Nephron (organoid): Measurements from ENCODE around the gene ARL5C.
A peak's percentile ranks its signal among the peaks of the same experiment; 100 is the strongest.

Source experiments
- H3K27ac Mint-ChIP-seq, 3 experiments: 2 replicates each; pipeline ENCODE4 v1.8.0; 2020; ENCODE audit warnings: mixed read lengths in 3 of 3, mild to moderate bottlenecking in 2 of 3, moderate library complexity in 1 of 3
- H3K27me3 Mint-ChIP-seq: 2 replicates; pipeline ENCODE4 v1.8.0; 2021; ENCODE audit warnings: low read depth, mild to moderate bottlenecking, moderate library complexity, mixed read lengths
- H3K36me3 Mint-ChIP-seq: 2 replicates; pipeline ENCODE4 v1.8.0; 2020; ENCODE audit warnings: low read depth, mixed read lengths
- H3K4me1 Mint-ChIP-seq: 2 replicates; pipeline ENCODE4 v1.8.0; 2020; ENCODE audit warnings: mixed read lengths
- H3K4me3 Mint-ChIP-seq, 3 experiments: 2 replicates each; pipeline ENCODE4 v1.8.0; 2020; ENCODE audit warnings: mild to moderate bottlenecking in 3 of 3, mixed read lengths in 3 of 3, moderate library complexity in 2 of 3
- H3K9me3 Mint-ChIP-seq: 2 replicates; pipeline ENCODE4 v1.8.0; 2020; ENCODE audit warnings: mixed read lengths
- CTCF ChIP-seq, 3 experiments: fragments of 200-600 bp; sonication (generic); IDR thresholded peaks; one replicate each; pipeline ENCODE4 v1.5.0; 2021; ENCODE audit warnings: antibody characterized with exemption in 3 of 3; ENCODE audit not compliant: unreplicated experiment in 3 of 3

Gene ARL5C

GRCh38 chr17:39153599-39154051 is 12.3 kb downstream of the ARL5C start:
- Mint-ChIP-seq H3K4me1 (peaks cover 15% of the 10 kb centered on the region), H3K9me3 (no peaks in the 10 kb centered on the region), H3K27ac (peak overlapping the region; percentile 81 to 91 (median 90)), H3K36me3 (no peaks in the 10 kb centered on the region), H3K27me3 (peaks cover 41% of the 10 kb centered on the region), H3K4me3 (peak overlapping the region; percentile 98 to 99 (median 98))
- TF ChIP-seq CTCF (IDR thresholded peaks at IDR 0.05; ENCODE audit: unreplicated experiment in 3 of 3), result no peak

GRCh38 chr17:39151943-39152818 is 13.8 kb downstream of the ARL5C start:
- Mint-ChIP-seq H3K27me3 (peaks cover 50% of the 10 kb centered on the region), H3K9me3 (no peaks in the 10 kb centered on the region), H3K4me3 (peak overlapping the region; percentile 98 to 99 (median 98)), H3K27ac (peak overlapping the region; percentile 81 to 91 (median 90)), H3K4me1 (peaks cover 15% of the 10 kb centered on the region), H3K36me3 (no peaks in the 10 kb centered on the region)
- TF ChIP-seq CTCF (IDR thresholded peaks at IDR 0.05; ENCODE audit: unreplicated experiment in 3 of 3), result no peak

- TF ChIP-seq CTCF (IDR thresholded peaks at IDR 0.05; ENCODE audit: unreplicated experiment in 3 of 3), result no peak
- Mint-ChIP-seq H3K27me3 (peaks cover 49% of the 10 kb centered on the region), H3K4me1 (peaks cover 15% of the 10 kb centered on the region), H3K36me3 (no peaks in the 10 kb centered on the region), H3K27ac (peak within 1 kb of the TSS; percentile 81 to 91 (median 90)), H3K4me3 (peak within 1 kb of the TSS; percentile 98 to 99 (median 98)), H3K9me3 (no peaks in the 10 kb centered on the region)
Measured at GRCh38 chr17:39151150-39151942, 14.6 kb downstream of the ARL5C start, which contains the start of gene PLXDC1. TSS of gene PLXDC1 (minus strand) at chr17:39151637. CDS start at chr17:39151437, 200 bp downstream.

- H3K27ac Mint-ChIP-seq, result no peak overlapping the region
Measured at GRCh38 chr17:39150795-39151149, 15.2 kb downstream of the ARL5C start.

GRCh38 chr17:39150104-39150634 is 15.8 kb downstream of the ARL5C start:
- H3K27ac Mint-ChIP-seq, result peak overlapping the region in 1 of 3 experiments; percentile 25
- H3K27me3 Mint-ChIP-seq, result peaks cover 48% of the 10 kb centered on the region
- H3K4me3 Mint-ChIP-seq, result peak overlapping the region; percentile 77 to 89 (median 88)
- no peaks in the 10 kb centered on the region for H3K9me3 Mint-ChIP-seq
- no peak for TF ChIP-seq CTCF (IDR thresholded peaks at IDR 0.05; ENCODE audit: unreplicated experiment in 3 of 3)
- H3K4me1 Mint-ChIP-seq, result peaks cover 15% of the 10 kb centered on the region
- H3K36me3 Mint-ChIP-seq, result no peaks in the 10 kb centered on the region

More at GRCh38 chr17:39150795-39151149, 15.2 kb downstream of the ARL5C start:
- Mint-ChIP-seq H3K27me3 (peaks cover 48% of the 10 kb centered on the region), H3K9me3 (no peaks in the 10 kb centered on the region), H3K36me3 (no peaks in the 10 kb centered on the region), H3K4me3 (peak overlapping the region; percentile 77 to 89 (median 88)), H3K4me1 (peaks cover 15% of the 10 kb centered on the region)
- no peak for TF ChIP-seq CTCF (IDR thresholded peaks at IDR 0.05; ENCODE audit: unreplicated experiment in 3 of 3)
